CD4-positive, alpha-beta T cell treated with Interleukin-6 for 4 hours (primary cell): ENCODE data around the gene SLC25A34.

Experiments
- DNase-seq: peaks from one replicate; pipeline ENCODE4 v3.0.0-alpha.2; 2020; ENCODE audit warnings: mixed read lengths

SLC25A34 gene

DNA sequence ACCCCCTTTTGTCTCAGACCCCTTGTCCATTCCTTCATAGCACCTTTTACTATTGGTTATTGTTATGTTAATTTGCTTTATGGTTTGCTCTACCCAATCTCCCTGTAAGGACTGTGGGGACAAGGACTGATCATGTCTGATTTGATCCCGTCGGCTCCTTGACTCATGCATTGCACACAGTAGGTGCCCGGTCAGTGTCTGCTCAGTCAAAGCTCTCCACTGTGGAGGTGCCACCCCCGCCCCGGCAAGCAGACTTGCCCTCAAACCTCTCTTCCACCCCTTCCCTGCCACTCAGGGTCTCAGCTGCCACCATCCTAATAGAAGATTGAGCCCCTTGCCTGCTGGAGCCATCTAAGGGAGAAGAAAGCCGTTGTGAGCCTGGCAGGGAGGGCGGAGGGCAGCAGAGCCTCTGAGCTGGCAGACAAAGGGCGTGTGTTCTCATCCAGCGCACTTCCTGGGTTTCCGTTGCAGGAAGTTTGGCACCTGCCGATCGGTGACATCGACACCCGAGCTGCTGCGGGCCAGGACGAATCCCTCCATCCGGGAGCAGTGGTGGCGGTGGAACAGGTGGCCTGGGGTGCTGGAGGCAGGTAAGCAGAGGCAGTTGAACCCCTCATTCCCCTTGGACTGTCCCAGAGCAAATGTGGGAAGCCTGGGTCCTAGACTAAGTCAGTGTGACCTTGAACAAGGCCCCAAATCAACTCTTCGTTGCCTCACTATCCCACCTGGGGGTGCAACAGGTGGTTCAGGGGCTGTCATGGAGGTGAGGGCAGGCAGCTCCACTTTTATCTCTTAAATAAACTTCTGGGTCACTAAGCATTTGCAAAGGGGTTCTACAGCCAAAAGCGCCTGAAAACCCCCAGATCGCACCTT is 20.3 kb downstream of the SLC25A34 start:
- peak; percentile 37 for DNase-seq

DNA sequence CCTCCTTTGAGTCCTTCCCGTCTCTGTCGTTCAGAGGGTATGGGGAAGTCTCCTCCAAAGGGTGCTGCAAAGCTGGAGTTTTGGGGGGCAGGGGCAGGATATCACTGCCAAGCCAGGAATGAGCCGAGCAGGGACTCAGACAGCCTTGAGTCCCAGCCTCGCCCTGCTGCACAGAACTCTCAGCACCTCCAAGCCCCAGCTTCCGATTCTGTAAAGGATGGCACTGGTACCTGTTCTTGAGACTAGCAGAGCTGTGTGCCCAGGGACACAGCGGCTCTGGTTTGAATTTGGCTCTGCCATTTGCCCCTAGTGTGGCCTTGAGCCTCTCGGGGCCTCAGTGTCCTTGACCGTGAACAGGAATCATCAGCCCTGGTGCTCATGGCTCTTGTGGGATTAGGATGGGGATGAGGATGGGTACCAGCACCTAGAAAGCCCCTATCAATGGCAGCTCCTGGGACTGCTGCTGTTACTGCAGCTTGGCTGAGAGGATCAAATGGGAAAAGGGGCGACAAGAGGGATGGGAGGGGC is 21.0 kb downstream of the SLC25A34 start:
- no peak for DNase-seq

DNA sequence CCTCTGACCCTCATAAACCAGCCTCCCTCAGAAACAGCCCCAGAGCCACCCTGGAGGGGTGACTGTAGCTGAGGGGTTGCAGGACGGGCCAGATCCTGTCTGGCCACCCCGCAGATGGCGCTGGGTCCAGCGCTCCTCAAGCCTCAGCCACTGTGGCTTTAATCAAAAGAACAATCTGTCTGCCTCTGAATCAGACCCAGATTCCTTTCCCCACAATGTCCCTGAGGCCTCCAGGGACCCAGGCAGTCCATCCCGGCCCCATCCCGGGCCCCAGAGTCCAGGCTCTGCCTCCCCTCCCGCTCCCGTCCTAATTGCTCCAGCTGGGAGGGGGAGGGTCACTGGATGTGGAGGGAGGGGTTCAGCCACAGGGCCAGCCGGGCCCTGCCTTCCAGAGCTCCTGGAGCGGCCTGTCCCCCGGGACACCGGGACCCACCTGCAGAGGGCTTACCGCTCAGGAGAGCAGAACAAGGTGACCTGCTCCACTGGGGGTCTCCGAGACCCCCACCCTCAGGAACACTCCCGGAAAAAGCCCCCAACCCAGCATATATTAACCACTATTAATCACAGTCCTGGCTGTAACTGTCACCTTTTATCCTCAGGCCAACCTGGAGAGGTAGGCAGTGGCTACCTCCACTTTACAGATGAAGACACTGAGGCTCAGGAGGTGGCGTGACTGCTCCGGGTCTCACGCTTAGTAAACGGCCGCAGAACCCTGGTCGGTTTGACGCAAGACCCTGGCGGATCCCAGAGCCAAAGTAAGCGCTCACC is 21.7 kb downstream of the SLC25A34 start:
- DNase-seq: no peak

DNA sequence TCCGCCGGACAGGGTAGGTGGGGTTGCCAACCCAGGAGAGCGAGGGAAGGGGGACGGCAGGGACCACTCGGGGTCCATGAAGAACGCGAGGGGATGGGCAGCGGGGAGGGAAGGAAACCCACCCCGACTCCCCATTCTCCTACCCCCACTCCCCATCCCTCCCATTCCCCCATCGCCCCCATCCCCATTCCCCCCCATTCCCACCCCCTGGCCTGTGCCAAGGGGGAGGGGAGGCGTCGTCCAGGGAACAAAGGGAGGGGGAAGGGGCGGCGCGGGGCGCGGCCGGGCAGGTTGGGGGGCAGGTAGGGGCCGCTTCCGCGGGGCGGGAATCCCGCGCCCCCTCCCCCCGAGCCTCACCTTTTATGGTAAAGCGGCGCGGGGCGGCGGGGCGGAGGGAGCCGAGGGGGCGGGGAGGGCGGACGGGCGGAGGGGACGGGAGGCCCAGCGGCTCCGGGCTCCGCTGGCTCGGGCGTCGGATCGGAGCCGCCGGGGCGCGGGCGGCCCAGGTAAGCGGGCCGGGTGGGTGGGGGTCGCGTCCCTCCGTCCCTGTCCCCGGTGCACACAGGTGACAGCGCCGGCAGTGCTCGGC is 22.4 kb downstream of the SLC25A34 start, which contains the start of gene FBLIM1:
Gene FBLIM1 (plus strand): TSS at position 453 of the 589 bp plus-strand sequence. CDS start 6,189 bp downstream, outside the sequence.
- DNase-seq: peak; percentile 44

DNA sequence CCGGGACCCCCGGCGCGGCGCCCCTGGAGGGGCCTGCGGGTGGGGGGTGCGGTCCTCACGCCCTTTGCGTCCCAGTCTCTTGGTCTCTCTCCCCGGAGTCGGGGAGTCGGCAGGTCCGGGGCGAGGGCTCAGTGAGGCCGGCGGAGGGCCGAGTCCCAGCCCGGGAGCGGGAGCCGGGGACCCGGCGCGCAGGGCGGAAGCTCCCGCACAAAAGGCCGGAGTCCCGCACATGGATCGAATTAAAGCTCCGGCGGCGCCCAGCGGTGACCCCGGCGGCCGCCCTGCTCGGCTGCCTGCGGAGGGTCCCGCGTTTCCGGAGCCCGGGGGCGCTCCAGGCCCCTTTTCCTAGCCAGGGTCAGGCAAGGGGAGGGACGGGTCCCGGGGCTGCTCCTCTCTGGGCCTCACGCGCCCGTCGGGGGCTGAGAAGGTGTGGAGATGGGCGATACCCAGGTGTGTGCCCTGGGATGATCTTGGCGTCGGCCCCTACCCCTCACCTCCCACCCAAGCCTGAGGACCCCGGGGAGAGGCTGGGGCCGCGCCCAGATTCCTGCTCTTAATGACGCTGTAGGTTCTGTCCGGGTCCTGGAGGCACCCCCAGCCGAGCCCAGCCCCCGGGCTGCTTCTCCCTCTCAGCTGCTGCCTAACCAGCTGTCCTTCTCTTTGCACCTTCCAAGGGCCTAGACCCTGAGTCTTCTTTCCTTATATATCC is 23.0 kb downstream of the SLC25A34 start:
- no peak for DNase-seq

DNA sequence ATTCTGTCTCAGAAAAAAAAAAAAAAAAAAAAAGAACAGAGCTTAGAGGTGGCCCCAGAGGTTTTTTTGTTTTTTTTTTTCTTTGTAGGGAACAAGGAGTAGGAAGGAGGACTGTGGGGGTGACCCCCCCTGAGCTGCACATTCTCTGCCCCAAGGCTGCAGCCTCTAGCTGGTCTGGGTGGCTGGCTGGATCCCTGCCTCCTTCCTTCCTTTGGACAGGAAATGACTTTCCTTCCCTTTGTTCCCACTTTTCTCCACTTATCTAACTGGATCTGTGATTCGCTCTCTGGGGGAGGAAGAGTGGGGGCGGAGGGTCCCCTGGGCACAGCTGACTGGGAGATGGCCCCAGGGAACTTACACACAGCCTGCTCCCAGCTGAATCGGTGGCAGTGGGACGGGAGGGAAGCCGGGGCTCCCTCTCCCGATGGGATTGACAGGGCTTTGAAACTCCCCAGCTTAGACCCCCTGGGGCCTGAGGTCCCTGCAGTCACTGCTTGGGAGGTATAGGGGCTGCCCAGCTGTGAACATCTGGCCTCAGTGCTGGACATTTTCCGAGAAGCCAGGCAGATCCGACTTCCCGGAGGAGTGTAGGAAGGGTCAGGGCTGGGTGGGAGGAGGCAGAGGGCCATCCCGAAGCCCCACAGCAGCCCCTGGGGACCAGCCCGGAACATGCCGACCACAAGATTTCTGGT is 24.6 kb downstream of the SLC25A34 start:
- no peak for DNase-seq

DNA sequence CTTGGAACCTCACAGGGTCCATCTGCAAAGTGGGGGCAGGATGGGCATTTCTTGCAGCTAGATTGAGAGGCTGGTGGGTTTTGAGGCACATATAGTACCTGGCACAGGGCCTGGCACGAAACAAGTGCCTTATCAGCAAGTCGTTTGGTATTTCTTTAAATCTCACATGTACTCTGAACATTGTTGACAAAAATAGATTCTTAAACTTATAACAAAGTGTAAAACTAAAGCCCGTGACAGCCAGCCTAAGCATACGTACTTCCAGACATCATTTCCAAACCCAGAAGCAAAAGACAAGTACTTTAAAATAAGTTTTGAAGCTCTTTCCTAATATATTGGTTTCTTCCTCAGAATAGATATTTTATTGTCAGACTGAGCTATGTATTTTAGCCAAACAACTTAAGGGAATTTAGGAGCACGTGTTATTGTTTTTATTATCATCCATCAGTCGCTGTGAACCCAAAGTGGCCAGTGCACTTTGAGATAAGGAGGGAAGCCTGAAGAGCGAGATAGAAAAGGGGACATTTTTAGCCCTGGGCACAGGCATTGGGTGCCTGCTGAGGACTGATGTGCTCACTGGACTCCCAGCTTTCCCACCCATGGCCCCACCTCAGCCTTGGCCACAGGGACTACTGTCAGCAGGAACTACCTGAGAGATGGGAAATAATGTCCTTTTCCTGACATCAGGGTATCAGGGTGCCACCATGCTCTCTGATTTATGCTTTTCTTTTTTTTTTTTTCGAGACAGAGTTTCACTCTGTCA is 25.5 kb downstream of the SLC25A34 start:
- no peak for DNase-seq

DNA sequence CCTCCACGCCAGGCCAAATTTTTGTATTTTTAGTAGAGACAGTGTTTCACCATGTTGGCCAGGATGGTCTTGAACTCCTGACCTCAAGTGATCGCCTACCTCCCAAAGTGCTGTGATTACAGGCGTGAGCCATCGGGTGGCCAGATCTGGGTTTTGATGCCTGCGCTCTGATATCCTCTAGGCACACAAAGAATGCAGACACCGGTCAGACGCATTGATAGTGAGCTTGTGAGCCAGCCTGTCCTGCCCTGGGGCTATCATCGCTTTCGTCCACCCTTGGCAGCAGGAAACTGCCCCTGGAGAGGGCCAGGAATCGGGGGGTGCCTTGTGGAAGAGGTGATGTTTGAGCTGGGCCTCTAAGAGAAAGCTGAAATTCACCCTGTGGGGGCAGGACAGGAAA is 26.5 kb downstream of the SLC25A34 start:
- DNase-seq: no peak

DNA sequence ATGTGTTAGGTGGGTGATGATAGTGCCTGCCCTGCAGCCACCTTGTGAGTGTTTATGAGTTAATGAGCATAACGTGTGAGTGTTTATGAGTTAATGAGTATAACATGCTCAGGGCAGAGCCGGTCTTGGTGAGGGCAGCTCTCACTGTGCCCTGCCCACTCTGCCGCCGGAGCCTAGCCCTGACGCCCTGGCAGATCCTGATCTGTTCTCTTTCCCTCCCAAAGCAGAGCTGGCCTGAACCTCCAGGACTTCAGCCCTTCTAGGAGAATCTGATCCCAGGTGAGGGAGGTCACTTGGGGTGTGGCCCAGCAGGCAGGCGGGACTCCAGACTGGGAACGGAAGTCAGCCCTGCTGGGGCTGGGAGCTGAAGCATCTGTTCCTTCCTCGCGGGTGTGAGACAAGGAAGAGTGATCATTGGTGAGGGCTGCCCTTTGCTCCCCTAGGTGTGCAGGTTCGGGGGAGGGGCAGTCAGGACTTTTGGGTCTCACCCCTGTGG is 28.3 kb downstream of the SLC25A34 start:
- DNase-seq: no peak

DNA sequence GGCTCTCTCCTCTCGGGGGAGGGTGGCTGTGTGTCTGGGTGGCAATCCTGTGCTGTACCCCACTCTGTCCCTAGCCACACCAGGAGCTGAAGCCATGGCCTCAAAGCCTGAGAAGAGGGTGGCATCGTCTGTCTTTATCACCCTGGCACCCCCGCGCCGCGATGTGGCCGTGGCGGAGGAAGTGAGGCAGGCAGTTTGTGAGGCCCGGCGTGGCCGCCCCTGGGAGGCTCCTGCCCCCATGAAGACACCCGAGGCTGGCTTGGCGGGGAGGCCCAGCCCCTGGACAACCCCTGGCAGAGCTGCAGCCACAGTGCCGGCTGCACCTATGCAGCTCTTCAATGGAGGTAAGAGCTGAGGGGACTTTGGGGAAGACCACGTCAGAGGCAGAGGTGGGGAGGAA is 28.8 kb downstream of the SLC25A34 start:
- DNase-seq: no peak

DNA sequence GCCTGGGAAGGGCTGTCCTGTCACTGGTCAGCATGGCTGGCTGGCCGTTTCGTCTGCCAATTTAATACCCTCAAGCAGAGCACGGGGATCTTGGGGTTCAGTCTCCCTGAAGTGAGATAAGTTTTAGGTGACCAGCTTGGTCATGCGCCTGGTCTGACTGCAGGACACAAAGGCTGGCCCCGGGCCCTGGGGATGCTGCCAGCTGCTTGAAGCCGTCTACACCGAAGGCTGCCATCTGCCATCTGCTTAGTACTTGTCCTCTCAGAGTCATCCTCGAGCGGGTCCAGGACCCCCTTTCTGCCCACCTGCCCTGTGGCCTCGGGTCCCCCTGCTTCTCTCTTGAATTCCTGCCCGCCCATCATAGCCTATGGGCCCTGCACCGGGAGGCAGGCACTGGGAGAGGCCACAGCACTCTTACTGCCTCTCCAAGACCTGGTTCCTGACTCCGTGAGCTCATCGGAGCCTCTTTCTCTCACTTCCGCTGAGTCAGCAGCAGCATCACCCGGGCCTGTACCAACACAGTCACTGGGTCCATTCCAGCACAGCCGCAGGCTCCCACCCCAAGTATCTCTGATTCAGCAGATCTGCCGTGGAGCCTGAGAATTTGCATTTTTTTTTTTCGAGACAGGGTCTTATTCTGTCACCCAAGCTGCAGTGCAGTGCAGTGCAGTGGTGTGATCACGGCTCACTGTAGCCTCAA is 29.6 kb downstream of the SLC25A34 start:
- no peak for DNase-seq

DNA sequence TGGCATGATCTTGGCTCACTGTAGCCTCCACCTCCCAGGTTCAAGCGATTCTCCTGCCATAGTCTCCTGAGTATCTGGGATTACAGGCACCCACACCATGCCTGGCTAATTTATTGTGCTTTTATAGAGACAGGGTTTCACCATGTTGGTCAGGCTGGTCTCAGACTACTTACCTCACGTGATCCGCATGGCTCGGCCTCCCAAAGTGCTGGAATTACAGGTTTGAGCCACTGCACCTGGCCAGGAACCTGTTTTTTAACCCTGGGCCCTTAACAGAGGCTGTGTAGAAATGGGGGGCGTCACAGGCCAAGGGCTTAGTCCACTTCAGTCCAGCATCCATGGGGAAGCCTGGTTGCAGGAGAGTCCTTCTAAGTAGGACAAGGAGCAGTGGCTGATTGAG is 31.9 kb downstream of the SLC25A34 start:
- DNase-seq: no peak

DNA sequence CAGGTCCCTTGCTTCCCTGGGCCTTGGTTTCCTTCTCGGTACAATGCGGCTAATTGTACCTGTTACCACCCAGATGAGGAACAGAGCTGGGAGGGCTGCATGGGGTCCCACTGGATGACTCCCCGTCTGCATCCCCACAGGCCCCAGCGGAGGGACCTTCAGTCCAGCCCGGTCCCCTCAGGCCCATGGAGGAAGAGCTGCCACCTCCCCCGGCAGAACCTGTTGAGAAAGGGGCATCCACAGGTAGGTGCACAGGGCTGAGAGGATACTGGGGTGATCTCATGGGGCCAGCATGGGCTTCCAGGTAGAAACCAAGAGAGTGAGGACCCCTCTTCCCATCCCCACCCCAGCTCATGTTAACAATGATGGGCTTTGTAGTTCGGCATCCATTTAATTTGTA is 32.3 kb downstream of the SLC25A34 start:
- no peak for DNase-seq

DNA sequence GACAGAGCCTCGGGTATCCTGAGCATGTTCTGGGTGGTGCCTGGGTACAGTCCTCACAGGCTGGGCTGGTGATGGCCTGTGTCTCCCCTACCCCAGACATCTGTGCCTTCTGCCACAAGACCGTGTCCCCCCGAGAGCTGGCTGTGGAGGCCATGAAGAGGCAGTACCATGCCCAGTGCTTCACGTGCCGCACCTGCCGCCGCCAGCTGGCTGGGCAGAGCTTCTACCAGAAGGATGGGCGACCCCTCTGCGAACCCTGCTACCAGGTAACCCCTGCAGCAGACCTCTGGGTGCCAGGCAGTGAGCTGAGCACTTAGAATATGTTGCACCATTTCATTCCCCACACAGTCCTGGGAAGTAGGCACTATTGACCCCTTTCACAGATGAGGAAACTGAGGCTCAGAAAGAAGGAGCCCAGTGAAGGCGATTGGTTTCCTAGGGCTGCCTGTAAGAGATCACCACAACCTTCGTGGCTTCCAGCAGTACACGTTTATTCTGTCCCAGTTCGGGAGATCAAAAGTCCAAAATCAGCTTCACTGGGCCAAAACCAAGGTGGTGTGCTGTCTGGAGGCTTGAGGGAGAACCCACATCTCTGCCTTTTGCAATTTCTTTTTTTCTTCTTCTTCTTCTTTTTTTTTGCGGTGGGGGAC is 34.4 kb downstream of the SLC25A34 start:
- DNase-seq: no peak

DNA sequence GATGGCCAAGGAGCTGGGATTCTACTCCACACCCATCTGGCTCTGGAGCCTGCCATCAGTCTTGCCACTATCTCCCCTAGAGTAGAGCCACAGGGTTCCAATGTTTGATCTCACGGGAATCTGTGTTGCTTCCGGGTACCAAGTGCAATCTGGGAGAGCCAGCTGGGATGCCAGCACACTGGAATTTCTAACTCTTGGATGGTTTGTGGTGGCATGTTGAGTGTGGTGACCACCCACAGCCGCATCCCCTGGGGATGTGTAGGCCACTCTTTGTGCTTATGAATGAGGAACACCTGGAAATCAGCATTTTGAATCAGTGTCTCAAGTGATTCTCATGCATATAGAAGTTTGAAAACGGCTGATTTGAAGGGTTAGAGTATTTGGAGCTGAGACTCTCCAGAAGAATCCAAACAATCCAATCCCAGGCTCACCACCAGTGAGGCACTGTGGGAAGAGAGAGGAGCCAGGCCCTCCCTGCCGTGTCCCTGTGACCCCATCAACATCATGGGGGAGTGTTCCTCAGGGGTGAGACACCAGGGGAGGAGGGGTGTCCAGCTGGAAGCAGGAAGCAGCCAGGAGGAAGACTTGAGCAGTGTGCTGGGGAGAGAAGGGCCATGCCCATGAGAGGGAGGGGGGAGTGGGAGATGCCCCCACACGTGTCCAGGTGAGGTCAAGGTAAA is 35.9 kb downstream of the SLC25A34 start:
- DNase-seq: no peak

DNA sequence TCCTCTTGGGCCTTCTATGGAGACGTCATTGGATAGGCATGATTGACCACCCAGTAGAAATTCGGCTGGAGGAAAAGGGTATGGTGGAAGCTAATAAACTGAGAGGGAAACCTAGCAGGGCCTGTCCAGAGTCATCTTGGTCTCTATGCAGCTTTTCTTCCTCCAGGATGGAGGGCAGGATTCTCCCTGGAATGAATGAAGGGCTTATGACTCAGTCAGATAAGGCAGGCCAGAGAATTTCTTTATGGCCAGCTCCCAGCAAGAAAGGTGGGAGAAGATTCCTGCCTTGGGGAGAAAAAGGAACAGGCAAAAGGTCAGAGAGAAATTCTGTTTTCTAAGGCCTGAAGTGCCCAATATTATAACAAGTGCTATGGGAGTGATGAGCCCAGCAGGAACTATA is 39.6 kb downstream of the SLC25A34 start:
- no peak for DNase-seq

DNA sequence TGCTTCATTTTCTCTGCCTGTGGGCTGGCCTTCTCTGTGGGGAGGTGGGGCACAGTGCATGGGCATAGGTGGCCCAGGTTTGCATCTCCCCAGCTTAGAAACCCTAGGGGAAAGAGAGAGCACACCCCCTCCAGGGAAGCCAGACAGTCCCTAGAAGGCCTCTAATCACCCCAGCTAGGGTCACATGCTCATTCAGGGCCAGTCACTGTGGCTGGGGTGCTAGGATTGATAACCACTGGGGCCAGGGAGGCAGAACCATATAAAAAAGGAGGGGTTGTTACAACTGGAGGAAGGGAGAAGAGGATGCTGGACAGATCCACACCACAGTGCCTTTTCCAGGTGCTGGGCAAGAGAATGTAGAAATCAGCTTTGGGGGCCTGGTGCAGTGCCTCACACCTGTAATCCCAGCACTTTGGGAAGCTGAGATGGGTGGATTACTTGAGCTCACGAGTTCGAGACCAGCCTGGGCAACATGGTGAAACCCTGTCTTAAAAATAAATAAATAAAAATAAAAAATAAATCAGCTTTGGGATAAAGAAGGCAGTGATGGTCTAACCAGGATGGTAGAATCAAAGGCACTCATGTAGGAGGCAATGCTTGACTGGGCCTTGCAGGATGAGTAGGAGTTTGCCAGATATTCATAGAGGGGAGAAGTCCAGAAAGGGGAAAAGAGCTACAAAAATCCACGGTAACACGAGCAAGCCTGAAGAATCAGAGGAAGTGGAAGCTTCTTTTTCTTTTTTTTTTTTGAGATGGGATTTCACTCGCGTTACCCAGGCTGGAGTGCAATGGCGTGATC is 42.0 kb downstream of the SLC25A34 start:
- DNase-seq: no peak

DNA sequence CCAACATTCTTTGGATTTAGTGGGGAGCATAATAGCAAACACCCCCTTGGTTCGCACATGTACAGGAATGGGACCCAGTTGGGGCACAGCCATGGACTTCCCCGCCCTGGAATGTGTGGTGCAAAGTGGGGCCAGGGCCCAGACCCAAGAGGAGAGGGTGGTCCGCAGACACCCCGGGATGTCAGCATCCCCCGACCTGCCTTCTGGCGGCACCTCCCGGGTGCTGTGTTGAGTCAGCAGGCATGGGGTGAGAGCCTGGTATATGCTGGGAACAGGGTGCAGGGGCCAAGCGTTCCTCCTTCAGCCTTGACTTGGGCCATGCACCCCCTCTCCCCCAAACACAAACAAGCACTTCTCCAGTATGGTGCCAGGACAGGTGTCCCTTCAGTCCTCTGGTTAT is 49.6 kb downstream of the SLC25A34 start:
- no peak for DNase-seq
